GM18858 (cell line): ENCODE results near the gene GALNT12.

Experiments
- ATAC-seq: cut with Tn5 transposase; IDR thresholded peaks from one replicate; pipeline ENCODE4 v1.9.1; 2021; ENCODE audit not compliant: unreplicated experiment

The GALNT12 gene

GRCh38 chr9:98830554-98830953, 23.1 kb downstream of the GALNT12 start:
- ATAC-seq, result no peak

DNA sequence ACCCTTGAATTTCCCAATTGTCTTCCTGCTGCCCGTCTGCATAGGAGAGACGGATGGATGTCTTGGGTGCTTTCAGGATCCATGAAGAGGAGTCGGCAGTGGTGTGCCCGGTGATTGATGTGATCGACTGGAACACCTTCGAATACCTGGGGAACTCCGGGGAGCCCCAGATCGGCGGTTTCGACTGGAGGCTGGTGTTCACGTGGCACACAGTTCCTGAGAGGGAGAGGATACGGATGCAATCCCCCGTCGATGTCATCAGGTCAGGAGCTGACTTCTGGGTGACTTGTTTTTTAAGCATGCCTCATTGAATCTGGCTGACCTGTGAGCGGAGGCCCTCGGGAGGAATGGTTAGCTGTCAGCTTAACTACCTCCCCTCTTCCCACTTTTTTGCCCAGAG, 24.2 kb downstream of the GALNT12 start:
- no peak for ATAC-seq

- ATAC-seq, result no peak
These were observed 25.3 kb downstream of the GALNT12 start for GRCh38 chr9:98832768-98833089.

GRCh38 chr9:98833090-98833956, 25.9 kb downstream of the GALNT12 start:
- no peak for ATAC-seq

GRCh38 chr9:98834386-98834785, 26.9 kb downstream of the GALNT12 start:
- no peak for ATAC-seq

- no peak for ATAC-seq
These were observed 28.7 kb downstream of the GALNT12 start for GRCh38 chr9:98836206-98836605.

GRCh38 chr9:98837516-98837915, 30.0 kb downstream of the GALNT12 start:
- ATAC-seq, result no peak

DNA sequence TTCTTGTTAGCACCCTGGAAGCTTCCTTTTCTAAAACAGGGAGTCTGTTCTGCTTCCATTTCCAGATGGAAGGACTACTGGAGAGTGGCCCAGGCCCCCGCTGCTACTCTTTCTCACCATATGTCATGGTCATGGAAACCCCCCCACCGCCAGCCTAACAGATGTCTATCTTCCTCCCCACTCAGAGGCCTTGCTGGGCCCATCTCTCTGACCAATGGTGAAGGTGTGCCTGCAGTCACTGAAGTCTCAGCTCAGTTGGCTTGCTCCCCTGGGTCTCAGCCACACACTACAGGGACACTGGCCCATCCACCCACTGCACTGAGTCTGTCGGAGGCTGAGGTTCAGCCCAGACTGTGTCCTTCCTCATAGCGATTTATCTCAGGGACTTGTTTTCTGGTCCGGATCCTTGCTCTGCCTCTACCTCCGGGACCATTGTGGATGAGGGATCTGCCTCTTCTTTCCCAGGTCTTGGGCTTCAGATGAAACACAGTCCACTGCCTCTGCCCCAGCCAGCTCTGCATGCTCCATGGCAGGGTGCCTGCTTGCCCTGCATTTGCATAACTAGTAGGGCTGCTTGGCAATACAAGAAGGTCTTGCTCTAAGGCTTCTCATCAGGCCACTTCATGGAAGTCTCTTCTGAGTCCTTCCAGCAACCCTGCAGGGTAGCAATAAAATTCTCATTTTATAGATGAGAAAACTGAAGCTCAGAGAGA, 30.8 kb downstream of the GALNT12 start:
- no peak for ATAC-seq

DNA sequence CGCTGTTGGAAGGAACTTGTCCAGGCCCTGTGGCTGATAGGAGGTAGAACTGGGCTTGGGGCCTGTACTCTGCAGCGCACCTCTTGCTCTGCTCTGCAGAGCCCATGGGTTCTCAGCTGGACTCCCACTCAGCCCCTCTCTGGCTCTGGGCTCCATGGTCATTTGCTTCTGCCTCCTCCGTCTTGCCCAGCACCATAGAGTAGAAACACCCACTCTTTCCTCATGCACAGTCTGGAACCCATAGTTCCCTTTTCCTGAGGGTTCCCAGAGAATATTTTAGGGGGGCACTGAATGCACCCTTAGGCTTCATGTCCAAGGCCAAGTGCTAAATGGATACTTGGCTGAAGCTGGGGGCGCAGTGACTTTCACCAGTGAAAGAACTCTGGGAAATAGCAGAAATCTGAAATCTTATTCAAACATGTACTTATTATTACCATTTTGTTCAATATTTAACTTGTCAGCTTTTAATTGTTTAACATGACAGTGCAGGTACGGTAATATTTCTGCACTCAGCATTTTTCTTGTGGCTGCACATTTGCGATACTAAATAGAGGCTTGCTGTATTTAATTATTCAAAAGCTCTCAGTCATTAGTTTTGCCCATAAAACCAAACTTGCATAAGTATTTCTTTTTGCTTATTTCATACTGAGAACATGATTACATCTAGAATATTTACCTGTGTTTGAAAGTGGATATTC, 31.5 kb downstream of the GALNT12 start:
- ATAC-seq, result no peak

DNA sequence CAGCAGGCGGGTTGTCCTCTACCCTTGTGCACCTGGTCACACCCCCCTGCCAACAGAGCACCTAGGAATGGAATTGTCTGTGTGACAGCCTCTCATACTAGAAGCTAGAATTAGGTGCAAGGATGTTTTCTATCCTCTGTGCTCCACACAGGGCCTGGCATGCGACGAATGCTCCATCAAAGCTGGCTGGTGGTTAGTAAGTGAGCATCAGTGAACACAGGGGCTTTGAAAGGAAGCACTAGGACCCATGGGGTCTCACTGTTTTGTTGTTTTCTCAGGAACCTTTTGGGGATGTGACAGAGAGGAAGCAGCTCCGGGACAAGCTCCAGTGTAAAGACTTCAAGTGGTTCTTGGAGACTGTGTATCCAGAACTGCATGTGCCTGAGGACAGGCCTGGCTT, 32.3 kb downstream of the GALNT12 start:
- ATAC-seq, result no peak

- no peak for ATAC-seq
These were observed 35.0 kb downstream of the GALNT12 start for GRCh38 chr9:98842510-98842909.

DNA sequence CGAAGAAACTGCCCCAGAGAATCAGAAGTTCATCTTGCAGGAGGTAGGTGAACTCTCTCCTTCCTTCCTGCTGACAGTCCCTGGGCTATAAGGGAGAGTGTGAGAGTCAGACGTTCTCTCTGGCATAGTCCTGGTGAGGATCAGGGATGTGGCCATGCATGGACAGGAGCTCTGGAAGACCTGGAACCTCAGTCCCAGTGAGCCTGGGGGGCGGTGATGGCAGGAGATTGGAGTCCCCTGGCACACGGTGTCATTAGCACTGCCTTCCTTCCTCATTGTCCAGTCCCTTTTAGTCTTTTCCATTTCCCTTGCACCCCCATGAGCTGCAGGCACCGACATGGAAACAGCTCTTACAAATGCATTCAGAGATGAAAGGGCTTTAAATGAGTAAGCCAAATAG, 38.6 kb downstream of the GALNT12 start:
- ATAC-seq, result no peak

- no peak for ATAC-seq
These were observed 39.4 kb downstream of the GALNT12 start for GRCh38 chr9:98846879-98847278.

GRCh38 chr9:98848450-98849149, 41.1 kb downstream of the GALNT12 start:
- peak; percentile 84 for ATAC-seq

- ATAC-seq, result no peak
These were observed 42.1 kb downstream of the GALNT12 start for GRCh38 chr9:98849563-98849962.

GRCh38 chr9:98850851-98851729, 43.6 kb downstream of the GALNT12 start:
- no peak for ATAC-seq

DNA sequence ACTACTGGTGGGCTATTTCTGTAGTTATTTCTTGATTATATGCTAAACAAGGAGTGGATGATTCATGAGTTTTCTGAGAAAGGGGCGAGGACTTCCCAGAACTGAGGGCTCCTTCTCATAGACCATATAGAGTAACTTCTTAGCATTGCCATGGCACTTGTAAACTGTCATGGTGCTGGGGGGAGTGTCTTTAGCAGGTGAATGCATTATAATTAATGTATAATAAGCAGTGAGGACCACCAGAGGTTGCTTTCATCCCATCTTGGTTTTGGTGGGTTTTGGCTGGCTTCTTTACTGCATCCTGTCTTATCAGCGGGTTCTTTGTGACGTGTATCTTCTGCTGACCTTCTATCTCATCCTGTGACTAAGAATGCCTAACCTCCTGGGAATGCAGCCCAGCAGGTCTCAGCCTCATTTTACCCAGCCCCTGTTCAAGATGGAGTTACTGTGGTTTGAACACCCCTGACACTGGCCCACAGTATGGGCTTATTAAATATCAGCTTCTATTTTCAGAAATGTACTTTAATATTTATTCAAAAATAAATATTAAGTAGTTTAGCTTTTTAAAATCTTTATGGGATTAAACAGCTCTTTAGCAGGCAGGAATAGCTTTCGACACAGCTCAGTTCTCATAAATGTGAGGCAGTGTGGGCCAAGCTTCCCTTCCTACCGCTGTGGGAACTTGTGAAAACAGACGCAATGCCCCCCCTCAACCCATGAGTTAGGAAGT, 44.4 kb downstream of the GALNT12 start:
- ATAC-seq, result no peak

DNA sequence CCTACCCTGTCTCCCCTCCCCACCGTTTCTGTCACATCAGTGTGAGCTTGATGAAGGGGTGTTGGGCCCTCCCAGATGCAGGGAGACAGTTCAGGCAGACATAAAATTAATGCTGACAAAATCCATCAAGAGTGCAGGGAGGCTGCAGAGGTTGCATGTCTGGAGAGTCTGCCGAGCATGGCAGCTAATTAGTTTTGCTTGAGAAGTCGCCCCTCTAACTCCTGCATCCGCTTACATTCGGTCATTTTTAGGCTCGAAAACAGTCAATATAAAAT, 44.9 kb downstream of the GALNT12 start:
- ATAC-seq, result no peak

DNA sequence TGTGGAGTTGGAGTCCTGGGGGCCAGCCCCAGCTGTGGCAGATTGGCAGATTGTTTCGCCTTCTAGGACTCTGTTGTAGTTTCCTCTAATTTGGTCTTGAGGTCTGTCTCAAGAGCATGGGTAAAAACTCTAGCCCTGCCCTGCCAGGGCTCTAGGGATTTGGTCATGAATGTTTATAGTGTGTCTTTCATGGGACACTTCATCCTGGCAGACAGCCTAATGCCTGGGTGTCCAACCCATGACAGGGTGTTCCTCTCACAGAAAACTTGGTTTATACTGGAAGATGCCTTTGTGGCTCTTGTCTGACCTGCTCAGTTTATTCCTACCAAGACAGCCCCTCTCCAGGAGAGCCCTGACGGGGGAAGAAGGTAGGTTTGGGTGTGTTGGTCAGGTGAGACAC, 45.5 kb downstream of the GALNT12 start:
- no peak for ATAC-seq

GRCh38 chr9:98854266-98854665, 46.8 kb downstream of the GALNT12 start:
- no peak for ATAC-seq
